Neural progenitor cell (in vitro differentiated cells): ENCODE measurements around the gene BCL10. TPM values are rescaled to one million over a fixed set of nuclear protein-coding genes. Genes with fewer than 3 reads are reported as not detected.

Experiments used
- DNase-seq: peaks from one replicate; pipeline ENCODE4 v3.0.0-alpha.2; 2016; ENCODE audit warnings: low spot score
- H2AFZ ChIP-seq: fragments of 200-600 bp; sonication (generic); replicated peaks from 2 replicates; pipeline ENCODE4 v1.6.1; 2016; ENCODE audit warnings: antibody characterized with exemption
- H3F3A ChIP-seq: fragments of 200-600 bp; sonication (generic); 2 replicates; pipeline ENCODE4 v1.6.1; 2016; ENCODE audit warnings: antibody characterized with exemption, low read depth
- H3K27ac ChIP-seq: fragments of 200-600 bp; sonication (generic); 2 replicates; pipeline ENCODE4 v1.5.1; 2016; ENCODE audit warnings: mild to moderate bottlenecking
- H3K27me3 ChIP-seq: fragments of 200-600 bp; sonication (generic); 2 replicates; pipeline ENCODE4 v1.6.1; 2016; ENCODE audit warnings: mild to moderate bottlenecking, moderate library complexity
- H3K36me3 ChIP-seq: fragments of 200-600 bp; sonication (generic); 2 replicates; pipeline ENCODE4 v1.5.1; 2016
- H3K4me1 ChIP-seq: fragments of 200-600 bp; sonication (generic); 2 replicates; pipeline ENCODE4 v1.6.1; 2016; ENCODE audit warnings: mixed run types
- H3K4me2 ChIP-seq: fragments of 200-600 bp; sonication (generic); 2 replicates; pipeline ENCODE4 v1.6.1; 2016
- H3K4me3 ChIP-seq: fragments of 200-600 bp; sonication (generic); 2 replicates; pipeline ENCODE4 v1.5.1; 2016
- H3K79me2 ChIP-seq: fragments of 200-600 bp; sonication (generic); 2 replicates; pipeline ENCODE4 v1.6.1; 2016; ENCODE audit warnings: low read depth
- H3K9ac ChIP-seq: fragments of 200-600 bp; sonication (generic); 2 replicates; pipeline ENCODE4 v1.6.1; 2016
- H3K9me3 ChIP-seq: fragments of 200-600 bp; sonication (generic); 2 replicates; pipeline ENCODE4 v1.5.1; 2016; ENCODE audit warnings: low read depth
- H4K20me1 ChIP-seq: fragments of 200-600 bp; sonication (generic); 2 replicates; pipeline ENCODE4 v1.6.1; 2016; ENCODE audit warnings: low read depth
- H3K27ac Mint-ChIP-seq: 3 replicates; pipeline ENCODE4 v1.8.0; 2021; ENCODE audit warnings: mixed read lengths
- H3K27me3 Mint-ChIP-seq: 2 replicates; pipeline ENCODE4 v1.8.0; 2022; ENCODE audit warnings: low read depth, mild to moderate bottlenecking, inconsistent platforms, moderate library complexity, mixed read lengths; ENCODE audit not compliant: insufficient read depth
- H3K36me3 Mint-ChIP-seq: 3 replicates; pipeline ENCODE4 v1.8.0; 2021; ENCODE audit warnings: mixed read lengths
- H3K4me1 Mint-ChIP-seq: 3 replicates; pipeline ENCODE4 v1.8.0; 2021; ENCODE audit warnings: mixed read lengths
- H3K4me3 Mint-ChIP-seq: 3 replicates; pipeline ENCODE4 v1.8.0; 2021; ENCODE audit warnings: mild to moderate bottlenecking, moderate library complexity, mixed read lengths
- H3K9me3 Mint-ChIP-seq: 3 replicates; pipeline ENCODE4 v1.8.0; 2020; ENCODE audit warnings: mixed read lengths
- EZH2 ChIP-seq: fragments of 200-600 bp; sonication (generic); IDR thresholded peaks from 2 replicates; pipeline ENCODE4 v1.6.1; 2017; ENCODE audit warnings: antibody characterized with exemption, mild to moderate bottlenecking, moderate library complexity
- EZH2phosphoT487 ChIP-seq: fragments of 200-600 bp; sonication (generic); IDR thresholded peaks from 2 replicates; pipeline ENCODE4 v1.6.1; 2017; ENCODE audit warnings: antibody characterized with exemption
- total RNA-seq: library from RNA; depleted of rRNA; stranded (reverse); fragments of >200 nt; gene quantifications from 2 replicates; pipeline ENCODE4 v1.2.3, GENCODE V29; 2015; ENCODE audit warnings: low replicate concordance
- TF ChIP-seq, protein P1 (sequence below): fragments of 200-600 bp; sonication (generic); IDR thresholded peaks from 2 replicates; pipeline ENCODE4 v1.5.1; 2017; ENCODE audit warnings: antibody characterized with exemption, mild to moderate bottlenecking

The BCL10 gene
- total RNA-seq, 1 donor from 2014 or later = 28.2 TPM

- Mint-ChIP-seq H3K4me3 (no peak overlapping the region), H3K27ac (no peak overlapping the region), H3K4me1 (peaks cover 12% of the 10 kb centered on the region), H3K9me3 (peaks cover 2% of the 10 kb centered on the region), H3K36me3 (peaks cover 21% of the 10 kb centered on the region), H3K27me3 (peaks cover 4% of the 10 kb centered on the region)
- Histone ChIP-seq H3K79me2 (peaks cover 14% of the 10 kb centered on the region), H3K4me1 (peaks cover 6% of the 10 kb centered on the region), H3K36me3 (peaks cover 17% of the 10 kb centered on the region), H3K4me2 (no peak overlapping the region), H3K27me3 (no peaks in the 10 kb centered on the region), H3K9me3 (no peaks in the 10 kb centered on the region), H3K4me3 (no peak overlapping the region), H3K9ac (no peak overlapping the region), H2AFZ (no peak overlapping the region), H3F3A (peaks cover 10% of the 10 kb centered on the region), H3K27ac (no peak overlapping the region), H4K20me1 (peaks cover 14% of the 10 kb centered on the region)
- TF ChIP-seq EZH2 = no peak
- TF ChIP-seq EZH2phosphoT487 = no peak
- TF ChIP-seq, protein P1, sequence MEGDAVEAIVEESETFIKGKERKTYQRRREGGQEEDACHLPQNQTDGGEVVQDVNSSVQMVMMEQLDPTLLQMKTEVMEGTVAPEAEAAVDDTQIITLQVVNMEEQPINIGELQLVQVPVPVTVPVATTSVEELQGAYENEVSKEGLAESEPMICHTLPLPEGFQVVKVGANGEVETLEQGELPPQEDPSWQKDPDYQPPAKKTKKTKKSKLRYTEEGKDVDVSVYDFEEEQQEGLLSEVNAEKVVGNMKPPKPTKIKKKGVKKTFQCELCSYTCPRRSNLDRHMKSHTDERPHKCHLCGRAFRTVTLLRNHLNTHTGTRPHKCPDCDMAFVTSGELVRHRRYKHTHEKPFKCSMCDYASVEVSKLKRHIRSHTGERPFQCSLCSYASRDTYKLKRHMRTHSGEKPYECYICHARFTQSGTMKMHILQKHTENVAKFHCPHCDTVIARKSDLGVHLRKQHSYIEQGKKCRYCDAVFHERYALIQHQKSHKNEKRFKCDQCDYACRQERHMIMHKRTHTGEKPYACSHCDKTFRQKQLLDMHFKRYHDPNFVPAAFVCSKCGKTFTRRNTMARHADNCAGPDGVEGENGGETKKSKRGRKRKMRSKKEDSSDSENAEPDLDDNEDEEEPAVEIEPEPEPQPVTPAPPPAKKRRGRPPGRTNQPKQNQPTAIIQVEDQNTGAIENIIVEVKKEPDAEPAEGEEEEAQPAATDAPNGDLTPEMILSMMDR = no peak
- DNase-seq = no peak
Measured at GRCh38 chr1:85262985-85263384, 13.4 kb downstream of the BCL10 start.

DNA sequence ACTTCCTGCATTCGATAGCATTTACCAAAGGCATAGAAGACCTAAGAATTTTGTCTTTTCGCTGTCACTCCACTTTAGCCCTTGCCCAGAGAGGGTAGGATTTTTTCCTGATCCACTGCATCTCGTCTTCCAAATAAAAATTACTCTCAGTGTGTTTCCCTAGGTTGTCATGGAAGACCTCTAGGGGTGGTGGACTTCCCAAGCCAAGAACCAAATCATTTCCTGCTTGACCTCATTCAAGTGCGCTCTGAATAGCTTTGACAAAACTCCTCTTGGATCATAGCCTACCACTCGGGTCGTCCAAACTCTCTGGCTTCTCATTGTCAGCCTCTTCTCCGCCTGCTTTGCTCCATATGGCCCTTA, 16.5 kb downstream of the BCL10 start:
- Histone ChIP-seq H3K79me2 (peaks cover 39% of the 10 kb centered on the region), H3K9me3 (no peaks in the 10 kb centered on the region), H3F3A (peaks cover 17% of the 10 kb centered on the region), H4K20me1 (peaks cover 25% of the 10 kb centered on the region), H3K27ac (no peak overlapping the region), H3K4me2 (peak overlapping the region; percentile 41), H3K27me3 (no peaks in the 10 kb centered on the region), H3K4me3 (peak overlapping the region; percentile 92), H3K36me3 (peaks cover 11% of the 10 kb centered on the region), H2AFZ (peak overlapping the region; percentile 70), H3K9ac (no peak overlapping the region), H3K4me1 (peaks cover 15% of the 10 kb centered on the region)
- H3K36me3 Mint-ChIP-seq = peaks cover 25% of the 10 kb centered on the region
- H3K9me3 Mint-ChIP-seq = peaks cover 2% of the 10 kb centered on the region
- peak overlapping the region; percentile 72 for H3K27ac Mint-ChIP-seq
- peaks cover 21% of the 10 kb centered on the region for H3K4me1 Mint-ChIP-seq
- H3K27me3 Mint-ChIP-seq = peaks cover 4% of the 10 kb centered on the region
- H3K4me3 Mint-ChIP-seq = peak overlapping the region; percentile 95
- TF ChIP-seq EZH2phosphoT487 (no peak), EZH2 (no peak)
- no peak for DNase-seq

DNA sequence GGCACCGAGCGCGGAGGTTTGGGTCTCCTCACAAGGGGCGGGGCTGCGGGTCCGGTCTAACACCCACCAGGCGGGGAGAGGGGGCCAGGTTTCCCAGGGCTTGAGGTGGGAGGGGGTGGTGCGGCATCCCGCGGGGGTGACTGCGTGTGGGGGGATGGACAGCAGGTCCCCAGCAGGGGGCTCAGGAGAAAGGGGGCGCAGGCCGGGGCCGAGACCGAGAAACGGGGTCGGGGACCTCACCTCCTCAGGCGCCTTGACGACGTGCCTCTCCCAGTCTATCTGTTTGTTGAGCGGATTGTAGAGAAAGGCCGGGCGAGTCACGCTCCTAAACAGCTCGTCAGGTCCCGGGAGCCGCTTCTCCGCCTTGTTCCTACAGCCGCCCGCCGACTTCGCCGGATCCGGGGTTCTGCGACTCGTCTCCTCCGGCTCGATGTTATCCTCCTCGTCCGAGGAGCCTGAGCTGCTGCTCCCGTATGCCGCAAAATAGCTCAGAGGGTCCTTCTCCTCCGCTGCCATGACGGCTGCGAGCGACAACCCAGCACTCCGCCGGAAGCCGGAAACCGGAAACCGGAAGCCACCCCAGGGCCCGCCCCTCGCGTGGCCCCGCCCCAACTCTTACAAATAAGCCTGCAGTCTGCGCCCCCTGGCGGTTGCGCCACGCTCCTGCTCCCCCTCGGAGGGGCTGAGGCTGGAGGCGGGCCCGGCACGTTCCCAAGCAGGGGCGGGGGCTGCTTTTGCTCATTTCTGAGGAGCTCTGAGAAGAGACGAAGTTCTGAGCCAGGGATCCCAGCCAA, 17.1 kb downstream of the BCL10 start, which contains the start of gene C1orf52:
Gene C1orf52, minus strand, starts transcription at position 545 of the 794 bp plus-strand sequence. Its CDS starts 29 bp downstream, at position 516.
- peak within 1 kb of the TSS; percentile 80 for H3K9ac ChIP-seq
- peak within 1 kb of the TSS; percentile 72 for H3K27ac Mint-ChIP-seq
- peaks cover 45% of the 10 kb centered on the region for H3K79me2 ChIP-seq
- peak within 1 kb of the TSS; percentile 80 for H2AFZ ChIP-seq
- peak within 1 kb of the TSS; percentile 95 for H3K4me2 ChIP-seq
- peaks cover 15% of the 10 kb centered on the region for H3K4me1 ChIP-seq
- peak within 1 kb of the TSS; percentile 92 for H3K4me3 ChIP-seq
- peak within 1 kb of the TSS; percentile 95 for H3K4me3 Mint-ChIP-seq
- peaks cover 21% of the 10 kb centered on the region for H3K4me1 Mint-ChIP-seq
- H3K9me3 ChIP-seq = no peaks in the 10 kb centered on the region
- TF ChIP-seq, protein P1 = peak; percentile 97
- TF ChIP-seq EZH2 = no peak
- H3F3A ChIP-seq = peaks cover 17% of the 10 kb centered on the region
- peaks cover 4% of the 10 kb centered on the region for H3K27me3 Mint-ChIP-seq
- peaks cover 2% of the 10 kb centered on the region for H3K9me3 Mint-ChIP-seq
- no peaks in the 10 kb centered on the region for H3K27me3 ChIP-seq
- DNase-seq = peak; percentile 98
- peaks cover 30% of the 10 kb centered on the region for H4K20me1 ChIP-seq
- peaks cover 23% of the 10 kb centered on the region for H3K36me3 Mint-ChIP-seq
- H3K27ac ChIP-seq = peak within 1 kb of the TSS; percentile 80
- peaks cover 11% of the 10 kb centered on the region for H3K36me3 ChIP-seq
